ENCODE data around the gene PXT1. TPM values are rescaled to one million over a fixed set of nuclear protein-coding genes. Genes with fewer than 3 reads are reported as not detected.

Gene PXT1
- total and polyA plus RNA-seq, 9 of the 15 experiments (the other 6 are each of a cell fraction or from before 2014, with no cell fraction given), result 0.09 to 0.11 (median 0.10) TPM; not detected in 5

- in situ Hi-C loops (cut with MboI), result no loop called here
- ATAC-seq, result no peak
- TF ChIP-seq ZNF830 (CRISPR knock-in tag; IDR thresholded peaks at IDR 0.05) (no peak), ERF (CRISPR knock-in tag; IDR thresholded peaks at IDR 0.05) (no peak), FOXK2 (conservative IDR thresholded peaks at IDR 0.05 in 1 of 2, IDR thresholded peaks at IDR 0.05 in 1 of 2; ENCODE audit: low read depth in 2 of 2) (no peak), CUX1 (CRISPR knock-in tag; IDR thresholded peaks at IDR 0.05) (no peak), MLX (CRISPR knock-in tag; conservative IDR thresholded peaks at IDR 0.05) (no peak), TAF9B (IDR thresholded peaks at IDR 0.05; ENCODE audit: partially characterized antibody) (no peak), DIDO1 (tag; IDR thresholded peaks at IDR 0.05; ENCODE audit: low read depth) (no peak), CBFB (CRISPR knock-in tag; IDR thresholded peaks at IDR 0.05) (no peak), RNF2 (IDR thresholded peaks at IDR 0.05) (no peak), CREM (IDR thresholded peaks at IDR 0.05; ENCODE audit: low read depth) (no peak), ESRRB (CRISPR knock-in tag; IDR thresholded peaks at IDR 0.05; ENCODE audit: borderline replicate concordance) (no peak), EP300 (IDR thresholded peaks at IDR 0.05; ENCODE audit: low read length) (no peak), ZNF699 (CRISPR knock-in tag; IDR thresholded peaks at IDR 0.05; ENCODE audit: insufficient replicate concordance) (no peak), SAFB (IDR thresholded peaks at IDR 0.05; ENCODE audit: borderline replicate concordance, low read depth, low read length) (no peak), NFYB (IDR thresholded peaks at IDR 0.05; ENCODE audit: extremely low read depth, insufficient read length) (no peak), FOXO4 (CRISPR knock-in tag; IDR thresholded peaks at IDR 0.05) (no peak)
- Histone ChIP-seq H3K4me3 (no peak overlapping the region), H3K4me1 (replicated peaks in 1 of 2; ENCODE audit: control insufficient read depth in 2 of 2, insufficient read depth in 2 of 2, low read length in 2 of 2) (peaks cover 8 to 15% of the 10 kb centered on the region in 2 experiments; a peak in 4 of 5 replicates), H3K27me3 (ENCODE audit: control insufficient read depth in 2 of 2, insufficient read depth in 2 of 2, low read length in 2 of 2) (peaks cover 20 to 58% of the 10 kb centered on the region in 2 experiments), H3K27ac (ENCODE audit: extremely low read depth, low read depth, low read length) (no peak overlapping the region), H3K9ac (ENCODE audit: insufficient read depth in 1 of 2, low read depth in 2 of 2, low read length in 2 of 2) (no peak overlapping the region), H3K4me2 (ENCODE audit: insufficient read depth, low read length) (no peak overlapping the region), H3K79me2 (ENCODE audit: control insufficient read depth, insufficient read depth, low read length) (no peaks in the 10 kb centered on the region), H3K9me1 (ENCODE audit: control insufficient read depth, insufficient read depth, low read length) (no peaks in the 10 kb centered on the region), H3K36me3 (ENCODE audit: control insufficient read depth, insufficient read depth, low read length) (no peaks in the 10 kb centered on the region), H2AFZ (ENCODE audit: low read depth, low read length) (no peak overlapping the region), H3K9me3 (replicated peaks; ENCODE audit: control insufficient read depth, insufficient read depth, low read depth, low read length) (no peaks in the 10 kb centered on the region), H4K20me1 (replicated peaks; ENCODE audit: control insufficient read depth, insufficient read depth, low read length) (no peaks in the 10 kb centered on the region)
- POLR2A ChIA-PET, result interaction anchor here (0.5 to 1.0 kb wide), 3 partner anchors 23 to 341 kb away, joined by 3 read pairs; partner anchors contain the start of gene MAPK14
- CTCF ChIA-PET (ENCODE audit: low intra/inter-chr PET ratio), result no interaction called here
- intact Hi-C loops (cut with micrococcal nuclease), result no loop called here
- BruUV-seq (replicated peaks), result no TSS peak
- 0% methylated on average over 1 of the region's 1 CpG for WGBS (ENCODE audit: insufficient coverage, low coverage, missing lambda C conversion rate)
- no peak for FAIRE-seq
- DNase-seq (ENCODE audit: extremely low read depth in 1 of 4, low spot score in 3 of 4), result no peak
These were observed 74.2 kb downstream of the PXT1 start for GRCh38 chr6:36368421-36368820.
